HK-2 (cell line): ENCODE results near the gene HSD17B7.
"Not testable (repeated sequence)": the region's sequence is repeated elsewhere in the genome, so short reads cannot be mapped to it uniquely, and the experiment has no call there.

Experiments
- DNase-seq: peaks from one replicate; pipeline ENCODE4 v3.0.0-alpha.2; 2018; ENCODE audit not compliant: unreplicated experiment

Gene HSD17B7, protein sequence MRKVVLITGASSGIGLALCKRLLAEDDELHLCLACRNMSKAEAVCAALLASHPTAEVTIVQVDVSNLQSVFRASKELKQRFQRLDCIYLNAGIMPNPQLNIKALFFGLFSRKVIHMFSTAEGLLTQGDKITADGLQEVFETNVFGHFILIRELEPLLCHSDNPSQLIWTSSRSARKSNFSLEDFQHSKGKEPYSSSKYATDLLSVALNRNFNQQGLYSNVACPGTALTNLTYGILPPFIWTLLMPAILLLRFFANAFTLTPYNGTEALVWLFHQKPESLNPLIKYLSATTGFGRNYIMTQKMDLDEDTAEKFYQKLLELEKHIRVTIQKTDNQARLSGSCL

GRCh38 chr1:162790303-162790984, at the start of gene HSD17B7:
HSD17B7 (plus strand) TSS chr1:162790702; CDS start chr1:162790801, 99 bp downstream.
- peak; percentile 66 for DNase-seq

GRCh38 chr1:162740755-162741154, 49.7 kb upstream of the HSD17B7 start:
- DNase-seq = no peak

GRCh38 chr1:162741574-162741973, 48.9 kb upstream of the HSD17B7 start:
- DNase-seq = no peak

DNA sequence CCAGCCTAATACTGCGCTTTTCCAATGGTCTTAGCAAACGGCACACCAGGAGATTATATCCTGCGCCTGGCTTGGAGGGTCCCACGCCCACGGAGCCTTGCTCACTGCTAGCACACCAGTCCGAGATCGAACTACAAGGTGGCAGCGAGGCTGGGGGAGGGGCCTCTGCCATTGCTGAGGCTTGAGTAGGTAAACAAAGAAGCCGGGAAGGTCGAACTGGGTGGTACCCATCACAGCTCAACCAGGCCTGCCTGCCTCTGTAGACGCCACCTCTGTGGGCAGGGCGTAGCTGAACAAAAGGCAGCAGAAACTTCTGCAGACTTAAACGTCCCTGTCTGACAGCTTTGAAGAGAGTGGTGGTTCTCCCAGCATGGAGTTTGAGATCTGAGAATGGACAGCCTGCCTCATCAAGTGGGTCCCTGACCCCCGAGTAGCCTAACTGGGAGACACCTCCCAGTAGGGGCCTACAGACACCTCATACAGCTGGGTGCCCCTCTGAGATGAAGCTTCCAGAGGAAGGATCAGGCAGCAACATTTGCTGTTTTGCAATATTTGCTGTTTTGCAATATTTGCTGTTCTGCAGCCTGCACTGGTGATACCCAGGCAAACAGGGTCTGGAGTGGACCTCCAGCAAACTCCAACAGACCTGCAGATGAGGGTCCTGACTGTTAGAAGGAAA, 44.1 kb upstream of the HSD17B7 start:
- DNase-seq = not testable (repeated sequence)

DNA sequence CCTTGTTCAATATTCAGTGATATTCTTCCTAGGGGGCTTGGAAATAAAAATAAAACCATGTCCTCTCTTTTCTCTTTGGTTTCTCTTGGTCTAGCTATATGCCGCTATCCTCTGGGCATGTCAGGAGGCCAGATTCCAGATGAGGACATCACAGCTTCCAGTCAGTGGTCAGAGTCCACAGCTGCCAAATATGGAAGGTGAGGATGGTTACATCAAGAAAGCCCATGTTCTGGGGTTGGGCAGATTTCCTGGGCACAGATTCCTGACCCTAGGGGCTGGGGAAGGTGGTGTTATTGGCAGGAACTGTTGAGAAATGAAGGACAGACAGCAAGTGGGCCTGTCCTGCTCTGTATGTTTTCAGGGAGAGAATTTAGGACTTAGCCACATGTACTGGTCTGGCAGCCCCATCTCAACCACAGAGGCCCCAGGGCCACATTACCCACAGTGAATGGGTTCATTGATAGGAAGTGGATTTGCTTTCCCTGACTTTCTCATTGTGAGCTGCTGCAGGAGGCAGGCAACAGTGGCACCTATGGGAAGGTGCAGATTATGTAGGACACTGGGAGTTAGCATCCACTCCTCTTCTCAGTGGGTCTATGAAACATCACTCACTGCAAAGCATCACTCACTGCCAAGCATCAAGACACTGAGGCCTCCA, 37.4 kb upstream of the HSD17B7 start:
- no peak for DNase-seq

DNA sequence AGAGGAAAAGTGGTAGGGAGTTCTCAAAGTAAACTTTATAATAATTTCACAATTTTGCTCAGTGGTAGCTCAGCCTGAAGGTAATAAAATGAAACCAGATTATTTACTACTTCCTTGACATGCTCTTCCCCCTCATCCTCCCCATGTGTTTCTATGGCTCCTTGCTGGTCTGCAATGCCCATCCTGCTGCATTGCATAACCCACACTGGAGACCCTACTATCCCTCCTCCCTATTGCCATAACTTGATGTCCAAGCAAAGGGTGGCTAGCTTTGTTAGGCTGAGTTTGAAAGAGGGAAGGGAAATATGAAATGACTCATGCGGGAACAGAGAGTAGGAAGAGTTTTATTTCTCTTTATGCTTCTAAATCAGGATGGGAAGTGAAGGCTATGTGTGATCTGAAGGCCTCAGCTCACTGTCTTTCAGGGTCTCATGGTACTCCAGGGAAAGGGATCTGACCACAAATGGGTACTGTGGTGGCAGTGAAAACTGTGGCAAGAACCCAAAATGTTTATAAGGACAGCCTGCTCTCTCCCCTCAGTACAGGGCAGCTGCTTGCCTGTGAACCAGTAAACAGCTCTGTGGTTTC, 36.4 kb upstream of the HSD17B7 start:
- no peak for DNase-seq

GRCh38 chr1:162755306-162755705, 35.2 kb upstream of the HSD17B7 start:
- DNase-seq = peak; percentile 4

DNA sequence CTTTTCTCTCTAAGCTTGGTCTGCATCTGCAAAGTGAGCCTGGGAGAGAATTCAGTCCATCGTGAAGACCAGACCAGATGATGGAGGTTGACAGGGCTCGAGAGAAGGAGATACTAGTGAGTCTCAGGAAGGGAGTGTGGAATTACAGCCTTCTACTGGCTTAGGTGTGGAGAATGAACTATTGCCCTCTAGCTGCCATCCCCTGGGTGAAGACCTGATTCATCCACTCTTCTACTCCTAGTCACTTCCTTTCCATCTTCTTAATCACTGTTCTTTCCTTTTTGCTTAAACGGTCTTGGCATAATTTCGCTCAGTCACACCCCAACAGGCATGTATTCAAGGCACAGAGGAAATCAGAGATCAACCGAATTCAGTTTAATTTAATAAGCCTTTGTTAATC, 34.0 kb upstream of the HSD17B7 start:
- DNase-seq = no peak

DNA sequence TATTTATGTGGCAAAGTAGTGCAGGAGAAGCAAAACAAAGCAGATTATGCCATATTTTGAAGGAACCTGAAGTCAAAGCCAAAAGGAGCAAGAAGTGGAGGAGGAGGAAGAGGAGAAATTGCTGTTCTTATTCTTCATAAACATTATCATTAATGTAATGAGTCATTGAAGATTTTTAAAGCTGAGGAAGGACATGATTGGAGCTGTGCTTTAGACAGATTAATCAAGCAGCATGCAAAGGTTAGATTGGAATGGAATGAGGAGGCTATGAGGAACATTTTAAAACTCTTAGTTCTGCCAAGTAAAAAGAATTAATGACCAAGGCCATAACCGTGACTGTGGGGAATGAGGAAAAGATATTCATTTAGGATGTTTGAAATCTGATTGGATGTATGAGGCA, 33.0 kb upstream of the HSD17B7 start:
- DNase-seq = no peak

DNA sequence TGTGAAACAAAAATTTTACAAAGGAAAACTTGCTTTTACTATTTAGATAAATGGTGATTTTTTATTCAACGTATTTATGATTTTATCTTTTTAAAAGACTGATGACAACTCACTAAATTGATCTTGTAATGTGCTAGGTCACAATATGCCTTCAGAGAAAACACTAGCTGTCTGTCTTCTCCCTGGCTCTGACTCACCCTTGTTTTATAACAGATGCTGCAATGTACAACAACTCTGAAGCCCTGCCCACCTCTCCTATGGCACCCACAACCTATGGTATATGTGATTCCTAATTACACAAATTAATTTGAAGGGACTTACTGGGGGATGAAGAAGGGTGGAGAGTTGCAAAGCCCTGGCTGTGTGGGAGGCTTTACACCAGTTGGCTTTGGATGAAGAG, 24.7 kb upstream of the HSD17B7 start:
- DNase-seq = no peak

DNA sequence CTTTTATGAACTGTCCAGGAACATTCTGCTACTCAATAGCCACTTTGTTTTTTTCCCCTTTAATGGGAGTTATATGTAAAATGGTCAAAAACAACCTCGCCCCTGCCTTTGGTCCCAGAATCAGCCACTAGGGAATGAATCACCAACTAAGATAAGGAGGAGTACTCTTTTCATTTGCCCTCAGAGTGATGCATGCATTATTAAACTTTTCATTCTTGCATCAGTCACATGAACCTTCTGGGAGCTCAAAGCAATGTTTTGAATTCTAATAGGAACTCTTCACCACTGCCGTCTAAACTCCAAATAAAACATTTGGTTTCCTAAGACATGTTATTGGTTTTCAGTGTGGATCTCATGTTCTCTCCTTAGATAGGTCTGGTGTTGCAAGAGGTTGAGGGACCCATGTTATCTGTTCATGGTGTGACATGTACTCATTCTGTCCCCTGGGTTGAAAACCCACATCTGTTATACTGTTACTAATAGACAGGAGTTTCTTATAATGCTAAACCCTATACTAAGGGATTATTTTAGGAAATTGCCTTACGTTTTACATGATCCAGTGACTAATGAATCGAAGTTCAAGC, 17.8 kb upstream of the HSD17B7 start:
- DNase-seq = no peak

DNA sequence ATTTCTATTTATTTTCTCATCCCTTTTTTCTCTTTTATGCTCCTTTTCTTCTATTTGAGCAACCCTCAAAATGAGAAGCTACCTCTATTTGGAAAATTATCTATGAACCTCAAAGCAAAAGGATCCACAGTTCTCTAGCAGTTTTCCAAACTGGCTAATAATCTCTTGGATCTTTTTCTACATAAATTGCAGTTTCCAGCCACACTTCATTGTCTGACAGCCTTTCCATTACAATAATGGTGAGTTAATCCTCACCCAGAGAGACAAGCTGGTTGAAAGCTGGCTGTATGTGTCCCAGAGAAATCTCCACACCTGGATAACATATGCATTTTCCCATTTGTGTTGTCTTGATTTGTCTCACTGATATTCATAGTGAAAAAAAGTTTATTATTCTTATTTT, 16.5 kb upstream of the HSD17B7 start:
- no peak for DNase-seq

- DNase-seq = no peak
These were observed 11.5 kb upstream of the HSD17B7 start for GRCh38 chr1:162779043-162779442.

GRCh38 chr1:162782671-162783070, 7.8 kb upstream of the HSD17B7 start:
- DNase-seq = no peak

DNA sequence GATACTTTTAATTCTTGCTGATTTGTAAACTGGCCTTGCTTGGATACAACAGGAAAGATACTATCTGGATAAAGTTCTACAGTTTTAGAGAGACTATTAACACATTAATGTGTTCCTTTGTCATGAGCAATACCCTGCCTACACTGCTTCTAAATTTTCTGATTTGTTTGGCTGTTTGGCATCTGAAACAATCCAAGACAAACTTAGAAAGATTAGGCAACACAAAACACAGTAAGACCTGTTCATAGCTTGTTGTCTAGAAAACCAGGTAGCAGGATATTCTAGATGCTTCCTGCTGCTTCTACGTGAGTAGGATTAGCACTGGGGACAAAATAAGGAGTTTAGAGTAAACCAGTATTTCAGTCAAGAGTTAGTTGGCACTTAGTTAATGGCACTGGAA, 5.6 kb upstream of the HSD17B7 start:
- DNase-seq = not testable (repeated sequence)

GRCh38 chr1:162788783-162789182, 1.7 kb upstream of the HSD17B7 start:
- peak; percentile 8 for DNase-seq

GRCh38 chr1:162790985-162791357, 469 bp downstream of the HSD17B7 start:
- not testable (repeated sequence) for DNase-seq

- DNase-seq = not testable (repeated sequence)
These were observed 3.8 kb downstream of the HSD17B7 start for GRCh38 chr1:162794284-162794683.

DNA sequence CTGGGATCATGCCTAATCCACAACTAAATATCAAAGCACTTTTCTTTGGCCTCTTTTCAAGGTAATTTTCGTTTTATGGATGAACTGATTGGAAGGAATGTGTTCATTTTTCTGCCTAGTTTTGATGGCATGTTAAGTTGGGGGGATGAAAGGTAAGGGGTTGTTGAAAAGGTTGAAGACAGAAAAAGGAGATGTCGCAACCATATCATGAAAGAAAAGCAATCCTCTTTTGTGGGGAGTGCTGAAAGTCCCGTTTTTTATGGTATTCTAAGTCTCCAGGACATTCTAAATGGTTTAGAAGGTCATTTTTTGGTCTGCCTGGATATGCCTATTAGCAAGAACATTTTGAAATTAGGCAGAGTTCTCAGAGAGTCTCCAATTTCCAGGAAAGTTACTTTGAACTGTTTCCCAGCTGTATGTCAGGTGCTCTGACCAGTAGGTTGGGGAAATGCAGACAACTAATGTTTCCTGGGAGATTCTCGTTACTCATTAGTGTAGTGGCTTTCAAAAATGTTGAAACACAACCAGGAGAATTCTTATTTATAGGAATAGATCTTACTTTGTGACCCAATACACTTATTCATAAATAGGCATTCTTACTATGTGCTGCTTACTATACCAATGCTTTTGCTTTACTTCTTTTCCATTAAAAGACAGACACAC, 6.2 kb downstream of the HSD17B7 start:
- DNase-seq = not testable (repeated sequence)

- DNase-seq = not testable (repeated sequence)
These were observed 9.7 kb downstream of the HSD17B7 start for GRCh38 chr1:162799995-162800830.
